C4-2B (cell line): ENCODE measurements around the gene CELSR1.

Experiments used
- H3K27ac ChIP-seq: fragments of 450-650 bp; 2 replicates; pipeline ENCODE4 v1.5.1; 2017
- ZFX ChIP-seq: fragments of 450-650 bp; IDR thresholded peaks from 2 replicates; pipeline ENCODE4 v1.6.1; 2017
- TF ChIP-seq, protein P1 (sequence below): fragments of 450-650 bp; conservative IDR thresholded peaks from 2 replicates; pipeline ENCODE4 v1.5.1; 2017; ENCODE audit warnings: mild to moderate bottlenecking

The CELSR1 gene

DNA sequence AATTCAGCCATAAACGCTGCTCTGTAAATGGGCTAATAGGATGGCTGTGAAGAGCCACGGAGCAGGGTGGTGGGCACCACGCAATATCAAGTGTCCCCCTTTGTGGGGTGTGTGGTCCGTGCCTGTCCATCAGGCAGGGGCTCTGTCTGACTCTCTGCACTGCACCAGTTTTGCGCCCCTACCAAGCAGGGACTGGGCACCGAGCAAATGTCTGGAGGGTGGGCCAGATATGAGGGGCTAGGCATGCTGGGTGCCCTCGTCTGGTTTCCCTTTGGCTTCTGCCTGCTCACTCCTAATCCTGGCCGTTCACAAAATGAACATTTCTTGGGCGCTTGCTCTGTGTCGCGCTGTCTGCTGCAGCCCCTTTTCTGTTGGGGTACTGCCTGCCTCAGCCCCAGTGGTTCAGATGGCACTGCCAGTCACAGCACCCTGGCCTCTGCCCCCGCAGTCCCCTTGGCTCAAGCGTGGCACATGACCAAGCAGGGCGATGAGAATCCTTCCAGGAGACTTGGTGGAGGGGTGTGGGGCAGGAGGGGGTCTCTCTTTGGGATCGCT lies 37.1 kb upstream of the CELSR1 start:
- H3K27ac ChIP-seq, result peak overlapping the region; percentile 47
- TF ChIP-seq, protein P1, sequence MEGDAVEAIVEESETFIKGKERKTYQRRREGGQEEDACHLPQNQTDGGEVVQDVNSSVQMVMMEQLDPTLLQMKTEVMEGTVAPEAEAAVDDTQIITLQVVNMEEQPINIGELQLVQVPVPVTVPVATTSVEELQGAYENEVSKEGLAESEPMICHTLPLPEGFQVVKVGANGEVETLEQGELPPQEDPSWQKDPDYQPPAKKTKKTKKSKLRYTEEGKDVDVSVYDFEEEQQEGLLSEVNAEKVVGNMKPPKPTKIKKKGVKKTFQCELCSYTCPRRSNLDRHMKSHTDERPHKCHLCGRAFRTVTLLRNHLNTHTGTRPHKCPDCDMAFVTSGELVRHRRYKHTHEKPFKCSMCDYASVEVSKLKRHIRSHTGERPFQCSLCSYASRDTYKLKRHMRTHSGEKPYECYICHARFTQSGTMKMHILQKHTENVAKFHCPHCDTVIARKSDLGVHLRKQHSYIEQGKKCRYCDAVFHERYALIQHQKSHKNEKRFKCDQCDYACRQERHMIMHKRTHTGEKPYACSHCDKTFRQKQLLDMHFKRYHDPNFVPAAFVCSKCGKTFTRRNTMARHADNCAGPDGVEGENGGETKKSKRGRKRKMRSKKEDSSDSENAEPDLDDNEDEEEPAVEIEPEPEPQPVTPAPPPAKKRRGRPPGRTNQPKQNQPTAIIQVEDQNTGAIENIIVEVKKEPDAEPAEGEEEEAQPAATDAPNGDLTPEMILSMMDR, result no peak
- no peak for TF ChIP-seq ZFX

DNA sequence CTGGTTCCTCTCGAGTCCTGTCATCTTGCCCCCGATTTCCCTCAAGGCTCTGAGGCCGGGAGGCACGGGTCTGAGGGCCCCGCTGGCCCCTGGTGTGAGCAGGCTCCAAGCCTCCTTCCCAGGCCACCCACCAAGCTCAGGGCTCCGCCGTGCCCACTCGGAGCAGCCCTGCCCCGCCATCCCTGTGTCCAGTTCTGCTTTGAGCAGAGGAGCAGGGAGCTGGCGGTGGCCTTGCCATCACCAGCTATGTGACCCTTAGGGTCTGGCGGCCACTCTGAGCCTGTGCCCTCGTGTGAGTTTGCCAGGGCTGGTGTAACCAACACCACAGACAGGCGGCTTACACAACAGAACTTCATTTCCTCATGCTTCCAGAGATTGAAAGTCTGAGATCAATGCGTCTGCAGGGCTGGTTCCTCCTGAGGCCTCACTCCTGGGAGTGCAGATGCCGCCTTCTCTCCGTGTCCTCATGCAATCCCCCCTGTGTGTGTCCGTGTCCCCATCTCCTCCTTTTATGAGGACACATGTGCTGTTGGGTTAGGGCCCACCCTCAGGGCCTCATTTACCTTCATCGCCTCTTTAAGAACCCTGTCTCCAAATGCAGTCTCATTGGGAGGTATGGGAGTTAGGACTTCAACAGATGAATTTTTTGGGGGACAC lies 36.5 kb upstream of the CELSR1 start:
- TF ChIP-seq, protein P1, result no peak
- TF ChIP-seq ZFX, result no peak
- H3K27ac ChIP-seq, result no peak overlapping the region

DNA sequence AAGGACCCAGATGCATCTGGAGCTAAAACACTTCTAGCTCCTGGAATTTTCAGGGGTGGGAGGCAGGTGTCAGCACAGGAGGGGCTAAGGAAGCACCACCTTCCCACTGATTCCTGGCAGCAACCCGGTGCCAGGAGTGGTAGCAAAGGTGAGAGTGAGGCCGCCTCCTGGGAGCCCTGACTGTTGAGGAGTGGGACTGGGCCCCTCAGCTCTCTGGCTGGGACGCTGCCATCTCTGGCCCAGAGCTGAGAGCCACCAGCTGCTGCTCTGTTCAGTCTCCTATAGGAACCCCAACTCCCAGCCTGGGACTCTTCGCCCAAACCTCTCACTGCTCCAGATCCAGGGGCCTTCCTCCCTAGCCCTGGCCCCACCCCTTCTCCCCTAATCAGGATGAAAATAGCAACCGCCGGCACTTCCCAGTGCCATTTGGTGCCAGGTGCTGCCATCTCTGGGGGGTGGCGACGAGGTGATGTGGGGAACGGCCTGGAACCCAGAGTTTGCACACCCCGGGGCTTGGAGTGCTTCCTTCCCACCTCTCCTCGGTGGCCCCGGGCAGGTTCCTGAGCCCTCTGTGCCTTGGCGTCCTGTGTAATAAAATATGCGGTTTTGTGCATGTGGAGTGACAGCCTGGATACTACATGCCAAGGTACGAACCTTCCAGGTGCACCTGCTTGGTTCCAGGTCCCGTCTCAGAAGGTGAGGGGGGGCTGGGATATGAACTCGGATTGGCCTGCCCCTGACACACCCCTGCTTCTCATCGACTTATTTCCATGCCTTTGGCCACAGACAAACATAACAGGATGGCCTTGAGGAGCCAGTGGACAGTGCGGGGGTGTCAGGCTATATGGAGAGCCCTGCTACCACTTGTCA lies 35.7 kb upstream of the CELSR1 start:
- H3K27ac ChIP-seq, result no peak overlapping the region
- no peak for TF ChIP-seq ZFX
- TF ChIP-seq, protein P1, result no peak

DNA sequence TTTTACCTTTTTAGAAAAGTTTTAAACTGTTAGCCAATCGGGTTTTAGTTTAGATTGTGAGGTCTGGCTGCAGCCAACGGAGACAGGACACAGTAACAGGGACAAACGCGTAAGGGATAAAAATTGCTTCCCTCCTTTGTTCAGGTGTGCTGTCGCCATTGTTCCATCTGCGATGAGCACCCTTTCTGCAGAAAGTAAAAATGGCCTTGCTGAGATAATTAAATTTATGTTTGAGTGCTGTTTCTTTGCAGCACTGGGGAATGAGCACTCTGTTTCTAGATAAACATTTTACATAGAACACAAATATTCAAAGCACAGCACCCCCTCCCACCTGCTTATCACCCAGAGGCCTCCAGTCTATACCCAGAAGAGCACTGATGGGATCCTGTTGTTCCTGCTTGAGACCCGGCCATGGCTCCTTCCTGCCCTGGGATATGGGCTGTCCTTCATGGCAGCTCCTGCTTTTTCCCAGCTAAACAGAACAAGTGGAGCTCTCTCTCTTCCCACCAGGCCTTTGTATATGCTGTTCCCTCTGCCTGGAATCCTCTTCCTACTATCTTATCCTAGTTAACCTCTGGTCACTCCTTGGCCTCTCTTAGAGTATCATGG lies 34.3 kb upstream of the CELSR1 start:
- TF ChIP-seq, protein P1, result no peak
- TF ChIP-seq ZFX, result no peak

DNA sequence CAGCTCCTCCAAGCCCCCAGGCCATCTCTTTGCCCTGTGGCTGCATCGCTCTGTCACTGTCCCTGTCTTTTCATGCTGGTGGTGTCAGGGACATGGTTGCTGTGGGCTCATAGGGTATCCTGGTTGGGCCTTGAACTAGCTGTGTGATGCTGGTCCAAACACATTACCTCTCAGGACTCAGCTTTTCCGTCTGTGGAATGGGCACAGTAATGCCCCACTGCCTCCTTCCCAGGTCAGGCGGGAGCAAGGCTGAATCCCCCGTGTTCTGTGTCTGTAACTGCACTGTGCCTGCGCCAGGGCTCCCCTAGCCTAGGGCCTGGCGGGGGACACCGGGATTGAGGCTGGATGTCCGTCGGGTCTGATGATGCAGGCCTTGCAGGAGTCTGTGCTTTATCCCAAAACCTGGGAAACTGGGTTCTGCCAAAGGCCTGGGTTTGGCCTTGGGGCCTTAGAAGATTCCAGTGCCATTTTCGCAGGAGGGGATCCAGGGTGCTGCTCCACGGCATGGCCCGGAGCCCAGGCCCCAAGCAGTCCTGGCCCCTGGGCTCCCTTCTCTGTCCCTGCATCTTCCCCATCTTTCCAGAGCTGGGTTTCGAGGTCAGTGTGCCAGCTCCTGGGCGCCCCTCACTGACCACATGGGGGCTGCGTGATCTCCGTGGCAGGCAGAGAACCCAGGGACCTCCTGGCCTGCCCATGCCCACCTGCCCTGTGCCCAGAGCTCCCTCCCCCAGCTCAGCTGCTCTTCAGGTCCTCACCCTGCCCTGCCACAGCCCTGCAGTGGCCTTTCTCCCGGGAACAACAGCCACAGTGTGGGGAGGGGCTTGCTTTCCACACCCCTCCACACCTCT lies 32.7 kb upstream of the CELSR1 start:
- TF ChIP-seq, protein P1, result no peak
- TF ChIP-seq ZFX, result no peak
- no peak overlapping the region for H3K27ac ChIP-seq

More for the DNA sequence above, 34.3 kb upstream of the CELSR1 start:
- H3K27ac ChIP-seq, result no peak overlapping the region

DNA sequence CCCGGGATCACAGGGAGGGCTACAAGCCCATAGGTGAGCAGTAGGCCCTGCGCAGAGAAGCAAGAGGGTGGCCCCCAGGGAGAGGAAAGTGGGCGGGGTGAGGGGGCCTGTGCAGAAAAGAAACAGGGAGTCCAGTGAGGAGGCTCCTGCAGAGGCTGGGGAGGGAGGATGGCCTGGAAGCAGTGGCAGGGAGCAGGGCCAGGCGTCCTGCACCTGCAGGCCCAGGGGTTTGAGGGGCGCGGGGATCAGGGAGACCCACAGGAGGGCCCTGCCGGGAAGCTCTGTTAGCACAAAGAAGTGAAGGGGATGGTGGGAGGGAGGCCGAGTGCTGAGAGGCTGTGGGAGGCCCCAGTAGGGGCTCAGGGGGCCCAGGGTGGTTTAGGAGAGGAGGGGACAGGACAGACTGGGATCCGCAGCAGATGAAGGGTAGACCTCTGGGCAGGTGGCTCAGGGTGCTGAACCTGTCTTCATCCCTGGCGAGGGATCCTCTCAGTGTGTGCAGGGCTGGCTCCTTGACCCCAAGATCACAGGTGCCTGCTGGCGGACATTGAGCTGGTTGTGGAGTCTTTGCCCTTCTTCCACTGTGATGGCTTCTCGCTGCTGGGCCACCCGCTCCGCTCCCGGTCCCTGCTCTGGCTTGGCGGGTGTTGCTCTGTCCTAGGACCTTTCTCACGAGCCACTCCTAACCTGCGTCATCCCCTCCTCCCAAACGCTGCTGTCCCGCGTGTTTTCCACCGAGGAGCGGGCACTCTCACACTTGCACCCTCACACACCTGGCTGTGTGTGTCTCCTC lies 31.8 kb upstream of the CELSR1 start:
- TF ChIP-seq ZFX, result no peak
- TF ChIP-seq, protein P1, result no peak
- no peak overlapping the region for H3K27ac ChIP-seq
